Midbrain (tissue), 1 donor: ENCODE data around the gene ANKRD1.
"Not testable (repeated sequence)": the region's sequence is repeated elsewhere in the genome, so short reads cannot be mapped to it uniquely, and the experiment has no call there.

Experiments used
- DNase-seq: peaks from one replicate; lab custom pipeline; 2025; lab: John Stamatoyannopoulos, UW

ANKRD1 gene

DNA sequence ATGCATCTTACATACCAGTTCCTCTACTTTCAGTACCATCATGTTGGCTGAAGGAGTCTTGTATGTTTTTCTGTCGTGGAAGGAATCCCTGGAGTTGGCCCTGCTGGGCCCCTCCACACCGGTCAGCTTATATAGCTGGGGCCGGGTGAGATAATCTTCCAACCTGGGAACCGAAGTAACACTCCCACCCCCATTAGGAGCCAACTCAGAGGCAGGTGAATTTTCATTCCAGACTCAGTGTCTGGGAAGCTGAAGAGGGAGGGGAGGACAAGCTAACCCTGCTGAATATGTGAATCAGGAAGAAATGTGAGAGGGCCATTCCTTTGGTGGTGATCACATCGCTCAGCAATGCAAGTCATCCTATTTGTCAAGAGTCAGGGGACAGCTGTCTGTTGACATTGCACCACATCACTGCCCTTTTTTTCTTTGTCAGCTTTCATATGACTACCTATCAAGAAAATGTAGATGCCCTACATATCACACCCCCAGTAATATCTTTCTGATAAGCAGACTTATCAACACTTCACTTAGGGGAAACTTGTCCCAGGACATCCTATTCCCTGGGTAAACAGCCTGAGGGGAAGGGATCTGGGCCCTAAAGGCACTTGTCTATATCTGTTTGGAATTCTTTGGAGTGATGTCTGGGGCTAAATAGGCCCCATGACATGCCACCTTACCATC lies at the start of gene ANKRD1:
Gene ANKRD1, minus strand, starts transcription at position 102 of the 681 bp plus-strand sequence. Its CDS starts 60 bp downstream, at position 42.
- no peak for DNase-seq

DNA sequence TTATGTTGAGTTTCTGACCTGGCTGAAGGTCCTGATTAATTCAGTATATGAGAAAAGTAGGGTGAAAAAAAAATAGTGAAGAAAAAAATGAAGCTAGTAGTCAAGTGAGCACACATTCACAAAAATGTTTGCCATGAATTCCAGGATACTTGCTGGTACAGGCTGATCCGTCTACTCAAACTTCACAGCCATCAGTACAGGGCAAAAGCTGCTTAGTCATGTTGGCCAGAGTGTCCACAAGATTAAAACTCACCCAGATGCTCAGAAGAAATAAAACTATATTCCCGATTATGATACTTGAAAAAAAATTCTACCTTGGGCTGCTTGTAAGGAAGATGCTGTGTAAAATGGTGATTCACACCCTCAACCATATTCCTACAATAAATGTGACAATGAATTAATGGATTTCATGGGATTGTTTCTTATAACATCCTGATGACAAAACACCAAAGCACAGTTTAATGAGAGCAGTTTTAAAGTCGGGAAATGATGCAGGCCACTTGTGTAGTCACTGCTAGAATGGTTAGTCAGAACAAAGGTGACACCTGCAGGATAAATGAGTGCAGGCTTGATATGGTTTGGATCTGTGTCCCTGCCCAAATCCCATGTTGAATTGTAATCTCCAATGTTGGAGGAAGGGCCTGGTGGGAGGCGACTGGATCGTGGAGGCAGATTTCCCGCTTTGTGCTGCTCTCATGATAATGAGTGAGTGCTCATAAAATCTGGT lies 49.2 kb upstream of the ANKRD1 start:
- DNase-seq: no peak

DNA sequence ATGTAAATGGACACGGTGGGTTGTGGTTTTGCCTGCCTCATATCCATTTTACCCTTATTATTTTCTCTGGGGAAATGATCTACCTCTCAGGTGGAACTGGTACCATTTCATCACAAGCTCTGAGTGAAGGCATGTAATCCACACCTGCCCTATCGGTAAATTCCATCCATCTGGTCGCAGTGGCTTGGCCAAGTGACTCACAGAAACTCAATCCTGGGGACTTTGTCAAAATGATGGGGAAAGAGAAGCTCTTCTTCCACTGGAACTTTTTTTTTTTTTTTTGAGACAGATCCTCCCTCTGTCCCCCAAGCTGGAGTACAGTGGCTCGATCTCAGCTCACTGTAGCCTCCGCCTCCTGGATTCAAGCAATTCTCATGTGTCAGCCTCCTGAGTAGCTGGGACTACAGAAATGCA lies 48.2 kb upstream of the ANKRD1 start:
- no peak for DNase-seq

DNA sequence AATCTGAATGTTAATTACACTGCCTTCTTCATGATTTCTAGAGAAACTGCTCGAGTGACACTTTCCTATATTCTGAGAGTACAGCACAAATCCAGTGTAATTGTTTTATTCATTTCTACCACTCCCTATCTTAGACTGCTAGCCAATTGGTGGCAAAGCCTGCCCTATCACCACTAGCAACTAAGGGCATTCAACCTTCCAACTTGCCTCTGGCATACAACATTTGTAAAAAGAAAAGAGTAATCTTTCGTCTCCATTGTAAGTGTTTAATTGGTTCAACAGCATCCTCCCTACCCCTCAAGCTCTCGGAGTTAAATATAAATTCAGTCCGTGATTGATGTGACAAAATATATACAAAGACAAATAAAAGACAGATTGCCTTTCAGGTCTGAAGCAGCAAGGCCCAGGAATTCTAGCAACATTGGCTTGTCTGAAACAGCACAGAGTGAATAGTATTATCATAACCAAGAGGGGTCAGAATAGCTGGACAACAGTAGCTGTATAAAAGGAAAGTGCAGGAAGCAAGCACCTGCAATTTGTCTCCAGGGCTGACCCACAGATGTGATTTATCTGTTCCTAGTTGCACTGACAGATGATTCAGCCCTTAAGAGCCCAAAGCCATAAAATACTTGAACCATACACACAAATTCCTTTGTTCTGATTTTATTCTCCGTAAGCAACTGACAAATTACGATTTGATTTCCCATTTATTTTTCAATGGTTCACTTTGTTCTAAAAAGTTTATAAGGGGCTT lies 47.6 kb upstream of the ANKRD1 start:
- DNase-seq: no peak

DNA sequence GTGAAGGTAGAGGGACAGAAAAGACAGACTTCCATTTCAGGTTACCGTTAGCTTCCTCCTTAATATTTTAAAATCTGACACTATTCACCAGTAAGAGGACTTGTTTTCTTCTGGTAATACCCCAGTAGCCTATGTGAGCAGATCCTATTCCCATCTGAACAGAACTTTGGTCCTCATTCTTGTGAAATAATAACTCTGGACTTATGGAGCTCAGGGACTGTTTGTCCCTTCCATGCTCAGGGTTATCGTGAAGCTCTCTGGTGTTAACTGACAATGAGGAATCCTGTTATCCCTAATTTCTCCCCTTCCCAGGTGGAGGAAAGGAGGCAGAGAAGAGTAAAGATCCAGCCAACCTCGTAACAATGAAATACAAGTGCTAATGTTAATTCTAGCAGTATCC lies 47.0 kb upstream of the ANKRD1 start:
- no peak for DNase-seq

DNA sequence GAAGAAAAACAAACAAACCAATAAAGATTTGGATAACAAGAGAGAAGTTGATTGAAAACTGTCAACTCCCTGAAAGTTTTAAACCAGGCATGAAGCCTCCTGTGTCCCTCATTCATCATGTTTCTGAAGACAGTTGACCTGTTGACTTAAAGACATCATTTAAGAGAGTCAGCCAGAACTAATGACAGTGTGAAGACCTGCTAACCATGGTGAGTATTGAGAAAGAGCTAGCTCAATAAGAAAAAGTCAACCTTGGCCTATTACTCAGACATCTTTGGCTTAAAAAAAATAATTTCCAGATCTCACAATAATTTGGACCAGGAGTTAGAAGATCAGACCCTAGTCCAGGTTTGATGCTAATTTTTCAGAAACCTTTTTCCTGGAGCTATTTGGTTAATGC lies 45.3 kb upstream of the ANKRD1 start:
- DNase-seq: no peak

DNA sequence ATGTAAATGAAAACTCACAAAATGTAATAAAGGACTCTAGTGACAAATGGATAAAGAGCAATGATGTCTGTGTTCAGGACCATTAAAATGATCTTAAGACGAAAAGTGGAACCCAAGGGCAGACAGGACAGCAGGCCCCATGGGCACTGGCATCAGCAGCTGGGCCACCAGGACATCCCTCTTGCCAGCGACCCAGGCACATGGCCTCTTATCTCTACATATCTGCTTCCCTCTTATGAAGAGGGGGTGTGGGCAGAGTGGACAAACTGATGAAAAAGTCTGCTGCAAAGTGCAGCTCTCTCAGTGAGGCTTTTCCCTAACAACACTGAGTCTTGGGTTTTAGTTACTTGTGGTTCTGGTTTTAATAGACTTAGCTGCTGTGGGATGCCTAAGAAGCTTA lies 44.8 kb upstream of the ANKRD1 start:
- DNase-seq: no peak

DNA sequence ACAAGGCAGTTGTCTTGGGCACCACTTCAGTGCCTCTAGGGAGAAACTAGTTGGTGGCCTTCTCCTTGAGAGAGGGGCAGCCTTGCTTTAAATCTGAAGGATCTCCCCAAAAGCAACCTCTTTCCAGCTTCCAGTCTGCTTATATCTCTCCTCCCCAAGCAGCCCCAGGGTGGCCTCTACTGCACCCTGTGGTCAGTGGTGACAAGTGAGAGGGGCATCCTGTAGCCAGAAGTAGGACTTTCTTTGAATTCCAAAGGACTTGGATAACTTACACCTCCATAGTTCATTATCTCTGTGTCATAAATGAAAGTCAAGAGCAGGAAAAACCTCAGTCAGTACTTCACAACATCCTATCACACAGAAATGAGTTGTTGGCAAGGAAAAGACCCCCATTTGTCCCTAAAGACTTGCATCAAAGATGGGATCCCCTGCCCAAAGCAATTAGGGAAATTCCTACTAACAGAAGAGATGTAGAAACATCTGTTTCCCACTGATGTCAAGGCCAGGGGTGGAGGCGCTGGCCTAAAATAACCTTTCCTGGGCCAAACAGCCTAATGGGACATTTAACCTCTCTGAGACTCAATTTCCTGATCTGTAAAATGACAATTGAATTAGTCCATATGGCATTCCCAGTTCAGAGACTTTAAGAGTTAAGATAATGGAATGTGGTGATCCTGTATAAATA lies 44.0 kb upstream of the ANKRD1 start:
- DNase-seq: no peak

DNA sequence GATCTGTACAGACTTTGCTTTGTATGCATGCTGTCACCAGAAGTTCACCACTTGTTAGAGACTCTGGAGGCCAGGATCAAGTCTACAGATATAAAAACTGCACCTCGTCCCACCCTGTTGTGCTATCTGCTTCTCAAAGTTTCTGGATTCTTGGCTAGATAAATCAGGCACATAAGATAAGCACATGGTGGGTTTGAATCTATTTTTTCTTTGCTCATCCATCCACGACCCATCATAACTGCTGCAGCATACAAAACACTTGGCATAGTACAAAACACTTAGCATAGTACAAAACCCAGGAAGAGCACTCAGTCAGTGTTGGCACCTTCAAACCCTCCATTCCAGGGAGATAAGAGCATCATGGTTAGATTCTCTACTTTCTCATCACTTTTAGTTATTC lies 42.4 kb upstream of the ANKRD1 start:
- DNase-seq: no peak

DNA sequence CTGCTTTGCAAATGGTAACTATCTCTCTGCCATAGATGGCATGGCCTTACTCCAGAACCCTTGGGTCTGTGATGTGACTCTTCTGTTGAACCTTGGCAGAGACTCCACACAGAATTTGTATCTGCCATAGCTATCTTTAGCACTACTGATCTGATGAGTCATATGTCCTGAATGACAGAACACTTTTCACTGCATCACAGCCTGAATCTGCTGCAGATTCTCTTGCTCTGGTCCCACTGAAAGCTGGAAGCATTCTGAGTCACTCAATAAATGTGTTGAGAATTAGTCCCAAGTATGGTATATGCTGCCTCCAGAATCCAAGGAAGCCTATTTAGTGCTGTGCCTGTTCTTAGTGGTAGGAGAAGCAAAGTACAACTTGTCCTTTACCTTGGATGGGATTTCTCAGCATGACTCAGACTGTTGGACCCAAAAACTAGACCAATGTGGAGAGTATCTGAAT lies 39.5 kb upstream of the ANKRD1 start:
- no peak for DNase-seq

DNA sequence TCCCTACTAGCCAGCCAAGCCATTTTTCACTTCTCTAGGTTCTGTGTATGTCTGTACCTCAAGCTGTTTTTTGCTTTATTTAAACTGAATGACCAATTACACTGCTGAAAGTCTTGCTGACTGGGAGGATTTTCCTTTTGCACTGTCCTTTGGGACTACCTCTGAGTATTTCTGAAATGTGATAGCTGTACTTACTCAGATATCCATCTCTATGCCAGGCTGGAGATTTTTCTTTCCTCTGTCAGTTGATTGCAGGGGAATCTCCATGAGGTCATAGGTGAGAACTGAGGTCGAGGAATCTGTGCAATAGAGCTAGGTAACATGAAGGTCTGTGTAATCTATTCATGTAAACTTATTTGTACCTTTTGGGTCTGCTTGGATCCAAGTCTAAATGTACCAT lies 38.9 kb upstream of the ANKRD1 start:
- no peak for DNase-seq

DNA sequence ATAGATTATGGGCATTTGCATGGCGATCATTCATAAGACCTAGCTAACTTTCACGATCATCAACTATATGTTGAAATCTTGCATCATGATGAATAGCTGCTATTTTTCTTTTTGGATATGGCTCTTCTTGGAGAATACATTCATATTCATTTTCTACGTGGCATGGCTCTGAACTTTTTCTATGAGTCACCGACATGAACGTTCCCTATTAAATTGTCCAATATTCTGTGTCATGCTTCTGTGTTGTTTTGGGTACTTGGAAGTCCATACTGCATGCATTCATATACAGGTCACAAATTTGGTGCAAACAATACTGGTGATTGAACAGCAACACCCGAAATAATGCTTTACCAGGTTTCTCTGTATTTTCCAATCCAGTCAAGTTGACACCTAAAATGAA lies 37.9 kb upstream of the ANKRD1 start:
- DNase-seq: no peak

DNA sequence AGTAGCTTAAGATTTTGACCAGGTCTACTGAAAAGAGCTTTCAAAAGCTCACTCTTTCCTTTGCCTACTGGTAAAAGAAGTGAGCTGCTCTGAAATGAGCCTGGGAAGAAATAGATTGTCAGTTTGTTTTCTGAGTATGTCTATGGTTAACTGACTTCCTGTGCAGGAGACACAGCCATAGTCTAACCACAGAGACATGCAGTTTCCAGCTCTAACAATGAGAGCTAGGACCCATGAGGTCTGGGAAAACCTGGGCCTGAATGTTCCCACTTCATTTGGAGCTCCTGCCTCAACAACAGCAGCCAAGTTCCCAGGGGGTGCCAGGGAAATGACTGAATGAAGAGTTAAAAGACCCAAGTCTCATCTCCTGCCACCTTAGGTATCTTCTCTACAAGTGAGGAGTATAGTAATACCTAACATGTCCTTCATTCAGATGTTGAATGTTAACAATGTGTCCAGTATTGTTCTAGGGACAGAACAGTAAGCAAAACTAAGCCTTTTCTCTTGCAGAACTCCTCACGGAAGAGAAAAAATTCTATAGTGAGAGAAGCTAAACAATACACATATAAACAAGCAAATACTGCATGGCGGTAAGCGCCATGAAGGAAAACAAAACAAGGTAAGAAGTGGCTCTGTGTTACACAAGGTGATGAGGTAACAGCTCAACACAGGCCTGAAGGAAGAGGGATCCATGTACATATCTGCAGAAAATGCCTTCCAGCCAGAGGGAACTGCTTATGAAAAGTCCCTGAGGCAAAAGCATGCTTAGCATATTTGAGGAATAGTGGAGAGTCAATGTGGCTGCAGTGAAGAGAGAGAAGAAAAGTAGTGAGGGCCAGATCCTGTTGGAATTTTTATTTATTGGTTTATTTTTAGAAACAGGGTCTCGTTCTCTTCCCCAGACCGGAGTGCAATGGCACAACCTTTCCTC lies 26.4 kb upstream of the ANKRD1 start:
- no peak for DNase-seq

DNA sequence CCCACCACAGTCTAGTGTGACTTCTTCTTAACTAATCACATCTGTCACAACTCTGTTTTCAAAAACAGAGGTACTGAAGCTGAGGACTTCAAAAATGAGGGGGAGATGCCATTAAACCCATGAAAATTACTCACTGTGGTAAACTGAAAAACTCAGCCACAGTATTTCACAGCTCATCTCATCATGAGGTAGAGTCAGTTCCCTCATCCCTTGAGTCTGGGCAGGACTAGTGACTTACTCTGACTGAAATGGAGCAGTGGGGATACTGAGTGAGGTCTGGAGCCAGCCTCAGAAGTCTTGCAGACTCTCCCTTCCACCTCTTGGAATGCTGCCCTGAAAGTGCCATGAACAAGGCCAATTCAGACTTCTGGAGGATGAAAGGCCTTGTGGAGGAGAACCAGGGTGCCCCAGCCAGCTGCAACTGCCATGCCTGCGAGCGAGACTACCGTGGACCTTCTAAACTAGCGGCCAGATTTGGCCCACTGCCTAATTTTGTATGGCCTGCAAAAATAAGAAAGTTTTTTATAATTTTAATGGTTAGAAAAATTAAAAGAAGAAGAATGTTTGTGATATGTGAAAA lies 24.7 kb upstream of the ANKRD1 start:
- DNase-seq: no peak

DNA sequence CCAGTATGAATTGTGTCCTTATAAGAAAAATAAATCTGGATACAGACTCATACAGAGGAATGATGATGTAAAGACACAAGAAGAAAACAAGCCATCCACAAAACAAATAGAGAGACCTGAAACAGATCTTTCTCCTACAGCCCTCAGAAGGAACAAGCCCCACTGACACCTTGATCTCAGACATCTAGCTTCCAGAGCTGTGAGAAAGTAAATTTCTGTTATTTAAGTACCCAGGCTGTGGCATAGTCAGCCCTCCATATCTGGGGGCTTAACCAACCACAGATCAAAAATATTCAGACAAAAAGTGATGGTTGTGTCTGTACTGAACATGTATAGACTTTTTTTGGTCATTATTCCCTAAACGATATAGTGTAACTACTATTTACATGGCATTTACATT lies 23.9 kb upstream of the ANKRD1 start:
- DNase-seq: no peak

DNA sequence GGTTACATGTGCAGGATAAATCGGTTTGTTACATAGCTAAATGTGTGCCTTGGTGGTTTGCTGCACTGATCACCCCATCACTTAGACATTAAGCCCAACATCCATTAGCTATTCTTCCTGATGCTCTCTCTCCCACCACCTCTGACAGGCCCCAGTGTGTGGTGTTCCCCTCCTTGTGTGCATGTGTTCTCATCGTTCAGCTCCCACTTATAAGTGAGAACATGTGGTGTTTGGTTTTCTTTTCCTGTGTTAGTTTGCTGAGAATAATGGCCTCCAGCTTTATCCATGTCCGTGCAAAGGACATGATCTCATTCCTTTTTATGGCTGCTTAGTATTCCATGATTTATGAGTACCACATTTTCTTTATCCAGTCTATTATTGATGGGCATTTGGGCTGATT lies 22.1 kb upstream of the ANKRD1 start:
- not testable (repeated sequence) for DNase-seq

DNA sequence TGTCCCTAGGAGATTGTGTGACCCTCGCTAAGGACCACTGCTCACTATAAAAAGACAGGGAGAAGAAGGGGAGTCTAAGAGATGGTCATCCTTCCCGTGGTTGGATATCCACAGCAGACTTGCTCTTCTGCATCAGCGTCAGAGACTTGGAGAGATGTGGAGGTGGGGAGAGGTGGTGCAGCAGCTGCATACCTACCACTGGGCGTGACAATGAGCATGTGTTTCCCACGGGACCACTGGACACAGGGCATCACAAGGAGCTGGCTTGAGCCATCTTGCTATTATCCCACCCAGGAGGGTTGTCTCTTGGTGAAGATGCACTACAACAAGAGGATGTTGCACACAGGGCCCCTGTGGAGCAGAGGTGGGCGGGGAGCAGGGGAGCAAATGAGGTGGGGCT lies 18.8 kb upstream of the ANKRD1 start:
- DNase-seq: no peak

DNA sequence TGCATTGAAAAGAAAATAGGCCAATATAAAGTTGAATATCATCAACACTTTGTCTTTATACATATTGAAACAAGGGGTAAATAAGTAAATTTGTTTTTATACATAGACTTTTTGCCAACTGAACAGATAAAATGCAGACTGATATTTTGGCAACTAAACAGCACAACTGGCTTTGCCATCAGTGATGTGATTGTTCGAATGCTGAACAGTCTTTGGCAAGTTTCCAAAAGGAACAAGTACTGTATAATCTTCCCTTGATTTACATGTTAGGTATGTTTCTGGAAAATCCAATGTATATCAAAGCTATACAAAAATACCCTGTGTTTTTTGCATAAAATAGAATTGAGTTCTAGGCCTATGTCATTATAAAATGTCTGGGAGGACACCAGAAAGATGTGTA lies 18.2 kb upstream of the ANKRD1 start:
- no peak for DNase-seq

DNA sequence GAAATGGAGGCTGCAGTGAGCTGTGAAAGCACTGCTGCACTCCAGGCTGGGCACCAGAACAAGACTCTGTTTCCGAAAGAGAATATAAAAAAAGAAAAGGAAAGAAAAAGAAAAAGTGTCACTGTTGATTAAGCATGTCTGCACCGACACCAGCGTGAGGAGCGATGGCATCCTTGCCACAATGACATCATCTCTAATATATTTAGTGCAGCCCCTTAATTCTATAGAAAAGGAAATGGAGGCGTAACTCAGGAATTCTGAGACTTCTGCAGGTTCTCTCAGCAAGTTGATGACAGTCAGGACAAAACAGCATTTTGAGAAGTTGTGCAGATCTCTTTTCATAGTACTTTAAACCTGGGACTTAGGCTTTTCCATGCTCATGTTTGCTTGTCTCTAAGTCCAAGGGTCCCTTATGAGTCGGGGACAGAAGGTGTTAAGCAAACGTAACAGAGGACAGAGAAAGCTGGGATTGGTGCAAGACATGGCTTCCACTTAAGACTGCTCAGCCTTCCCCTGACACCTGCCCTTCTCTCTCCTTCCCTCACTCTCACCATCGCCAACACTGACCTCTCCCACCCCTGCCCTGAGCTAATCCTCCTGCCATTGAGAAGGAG lies 16.9 kb upstream of the ANKRD1 start:
- no peak for DNase-seq

DNA sequence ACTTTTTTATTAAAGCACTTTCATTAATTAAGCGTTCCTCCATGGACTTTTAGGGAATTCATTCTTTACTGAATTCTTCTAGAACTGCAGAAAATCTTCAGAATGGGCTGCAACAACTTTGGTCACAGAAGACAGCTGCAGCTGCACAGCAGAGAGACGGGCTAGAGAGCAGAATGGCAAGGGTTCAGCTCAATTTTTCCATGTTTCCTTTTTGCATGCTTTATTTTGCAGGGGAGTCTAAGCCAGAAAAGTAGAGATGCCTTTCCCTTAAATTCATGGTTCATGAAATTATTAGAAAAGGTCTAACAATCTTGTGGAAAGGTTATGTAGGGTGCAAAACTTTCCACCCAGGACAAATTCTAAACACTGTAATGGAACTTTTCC lies 15.4 kb upstream of the ANKRD1 start:
- no peak for DNase-seq
